Inferior parietal cortex (tissue), 1 donor: ENCODE data around the gene RPP25.
"Not testable (repeated sequence)": the region's sequence is repeated elsewhere in the genome, so short reads cannot be mapped to it uniquely, and the experiment has no call there.

ENCODE experiments used
- DNase-seq: peaks from one replicate; pipeline ENCODE4 v3.0.0-alpha.2; 2016; ENCODE audit errors: extremely low spot score

The RPP25 gene

GRCh38 chr15:74917676-74918075, 38.9 kb downstream of the RPP25 start:
- DNase-seq: no peak

DNA sequence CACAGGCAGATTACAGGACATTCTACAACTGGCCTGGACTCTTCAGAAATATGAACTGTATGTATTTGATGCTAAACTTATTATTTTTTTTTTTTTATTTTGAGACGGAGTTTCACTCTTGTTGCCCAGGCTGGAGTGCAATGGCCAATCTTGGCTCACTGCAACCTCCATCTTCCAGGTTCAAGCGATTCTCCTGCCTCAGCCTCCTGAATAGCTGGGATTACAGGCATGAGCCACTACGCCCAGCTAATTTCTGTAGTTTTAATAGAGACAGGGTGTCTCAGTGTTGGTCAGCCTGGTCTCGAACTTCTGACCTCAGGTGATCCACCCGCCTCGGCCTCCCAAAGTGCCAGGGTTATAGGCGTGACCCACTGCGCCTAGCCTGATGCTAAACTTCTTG, 42.8 kb downstream of the RPP25 start:
- DNase-seq: not testable (repeated sequence)

- no peak for DNase-seq
Observed at GRCh38 chr15:74913041-74913440, 43.5 kb downstream of the RPP25 start.

GRCh38 chr15:74908635-74909034, 47.9 kb downstream of the RPP25 start:
- DNase-seq: no peak

DNA sequence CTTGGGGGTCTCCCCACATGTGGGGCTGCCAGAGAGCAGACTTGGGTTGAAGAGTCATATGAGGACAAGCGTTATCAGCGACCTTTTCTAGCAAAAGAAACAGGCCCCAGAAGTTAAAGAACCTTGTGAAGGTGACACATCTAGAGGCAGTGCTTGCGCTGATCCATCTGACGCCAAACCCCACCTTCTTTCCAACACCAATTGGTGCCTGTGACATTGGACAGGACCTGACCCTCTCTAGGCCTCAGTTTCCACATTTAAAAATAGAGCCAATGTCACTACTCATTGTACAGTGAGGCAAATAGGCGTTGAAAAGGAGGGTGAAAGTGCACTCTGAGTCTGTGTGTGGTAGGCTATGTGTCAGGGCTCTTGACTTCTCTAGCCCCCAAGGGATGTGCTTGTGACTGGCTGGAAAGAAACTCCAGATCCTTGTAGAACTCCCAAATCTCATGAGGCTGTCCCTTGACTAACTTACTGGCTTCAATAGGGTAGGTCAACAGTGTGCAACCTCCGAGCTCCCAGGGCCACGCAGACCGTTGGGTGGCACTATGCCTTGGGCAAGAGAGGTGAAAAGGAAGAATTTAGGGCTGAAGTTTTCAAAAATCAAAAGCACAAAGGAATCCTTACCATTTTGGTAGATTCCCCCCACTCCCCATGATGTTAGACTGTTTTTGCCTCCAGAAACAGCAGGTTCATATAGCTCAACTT, 49.3 kb downstream of the RPP25 start:
- DNase-seq: no peak

GRCh38 chr15:74906450-74907162, 50.0 kb downstream of the RPP25 start, which contains the start of gene FAM219B:
Gene FAM219B, minus strand, starts transcription at chr15:74906851. Its CDS starts 51 bp downstream, at chr15:74906800.
- peak; percentile 94 for DNase-seq

DNA sequence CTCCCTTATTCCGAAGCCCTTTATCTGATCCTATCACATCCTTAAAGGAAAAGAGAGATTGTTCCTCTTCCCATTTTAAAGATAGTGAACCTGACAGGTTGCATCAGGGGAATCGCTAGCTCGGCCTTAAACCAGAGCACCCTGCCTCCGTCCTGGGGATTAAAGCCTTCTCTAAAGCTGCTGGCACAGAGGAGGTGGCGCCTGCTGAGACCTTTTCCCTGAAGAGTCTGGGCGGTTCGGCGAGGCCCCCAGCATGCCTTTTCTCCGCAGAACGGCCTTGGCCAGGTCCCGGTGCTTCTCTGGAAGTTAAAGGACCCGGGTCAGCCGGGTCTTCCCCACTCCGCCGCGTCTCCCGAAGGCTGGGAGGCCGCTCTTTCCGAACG, 50.5 kb downstream of the RPP25 start:
- DNase-seq: peak; percentile 52
